Aorta (tissue), 5 donors: ENCODE data around the gene TCEAL7. TPM values are rescaled to one million over a fixed set of nuclear protein-coding genes. Genes with fewer than 3 reads are reported as not detected.
"Not testable (repeated sequence)": the region's sequence is repeated elsewhere in the genome, so short reads cannot be mapped to it uniquely, and the experiment has no call there.

Experiments used
- ATAC-seq: fragments of 200-7000 bp; cut with Tn5 transposase; one replicate; pipeline ENCODE4 v1.9.1; 2022; ENCODE audit warnings: moderate library complexity; ENCODE audit not compliant: low FRiP score
- DNase-seq, 2 donors: peaks; one replicate each; pipeline ENCODE4 v3.0.0-alpha.2; 2020
- H3K27ac ChIP-seq, 2 donors: one replicate each; pipeline ENCODE4 v1.5.1; 2013; ENCODE audit warnings: low read length in 2 of 2, mild to moderate bottlenecking in 2 of 2, moderate library complexity in 2 of 2, control low read depth in 1 of 2, inconsistent platforms in 1 of 2, low read depth in 1 of 2
- H3K27me3 ChIP-seq, 2 donors: one replicate each; pipeline ENCODE4 v1.6.1; 2013; ENCODE audit warnings: control low read depth in 1 of 2, low read length in 1 of 2, mild to moderate bottlenecking in 1 of 2, moderate library complexity in 1 of 2; ENCODE audit not compliant: insufficient read depth in 2 of 2, control insufficient read depth in 1 of 2
- H3K36me3 ChIP-seq, 2 donors: one replicate each; pipeline ENCODE4 v1.6.1; 2013; ENCODE audit warnings: control low read depth in 1 of 2, low read length in 1 of 2, mild to moderate bottlenecking in 1 of 2; ENCODE audit not compliant: insufficient read depth in 2 of 2, control insufficient read depth in 1 of 2
- H3K4me1 ChIP-seq, 2 donors: one replicate each; pipeline ENCODE4 v1.6.1; 2013; ENCODE audit warnings: low read length in 2 of 2, control low read depth in 1 of 2, mild to moderate bottlenecking in 1 of 2, moderate library complexity in 1 of 2; ENCODE audit not compliant: insufficient read depth in 2 of 2, control insufficient read depth in 1 of 2
- H3K4me3 ChIP-seq, 2 donors: one replicate each; pipeline ENCODE4 v1.5.1; 2013; ENCODE audit warnings: low read length in 2 of 2, control low read depth in 1 of 2, mild to moderate bottlenecking in 1 of 2
- H3K9me3 ChIP-seq: one replicate; pipeline ENCODE4 v1.6.1; 2013; ENCODE audit warnings: mild to moderate bottlenecking, low read length; ENCODE audit not compliant: control insufficient read depth
- WGBS, 2 donors: extraction: QIAGEN DNeasy Blood & Tissue Kit; methylation state at CpG; one replicate each; pipeline ENCODE4 v1.1.7; 2013; 5-methylcytosine and 5-hydroxymethylcytosine counted together
- intact Hi-C, 2 donors: fragments of 100-400 bp; cut with DNase I; formaldehyde crosslinking; loops; one replicate each; pipeline versions ENCODE4 v1.14.2 to v1.15.0; 2022
- long read RNA-seq, 2 donors: library from polyadenylated mRNA; unstranded; transcript quantifications; one replicate each; pipeline ENCODE4 v2.0.0, GENCODE V29; 2020 to 2021
- polyA plus RNA-seq, 2 donors: library from polyadenylated mRNA; stranded (reverse); fragments of 200-250 nt; gene quantifications; one replicate each; pipeline ENCODE4 v1.2.3, GENCODE V29; 2013
- total RNA-seq, 2 donors: library from RNA; stranded (reverse); fragmentation: NEBNext Ultra II Directional; extraction: Animal tissue kit (Norgen Biotek cat#: 25700); gene quantifications; one replicate each; pipeline ENCODE4 v1.2.1, GENCODE V29; 2021
- donor health status: healthy with polysubstance abuse.
- donor health status: Bipolar disorder and iron deficiency.
- donor health status: DM: no; HTN: no; CAD: no.
- donor health status: DM: no; HTN: no; CAD: no.
- donor health status: DM: yes; HTN: yes; CAD: no.

The TCEAL7 gene
- total RNA-seq (10 to 100 TPM in 1 of 2 donors, 1 to 10 TPM in 1; 8.4 to 12.7 TPM), polyA plus RNA-seq (10 to 100 TPM in 1 of 2 donors, 1 to 10 TPM in 1; 6.7 to 21.9 TPM)
- long read RNA-seq, donor 1, transcript TCEAL7-201 (3 exons, 1,177 nt), result major isoform, 6 of 8 reads
- long read RNA-seq, donor 1, partial matches to known transcripts, result 0 of 8 reads
- long read RNA-seq, donor 1, other reads (novel, unspliced or antisense), result 1 of 8 reads
- long read RNA-seq, donor 2, partial matches to known transcripts, result 0 of 2 reads
- long read RNA-seq, donor 2, other reads (novel, unspliced or antisense), result 1 of 2 reads

DNA sequence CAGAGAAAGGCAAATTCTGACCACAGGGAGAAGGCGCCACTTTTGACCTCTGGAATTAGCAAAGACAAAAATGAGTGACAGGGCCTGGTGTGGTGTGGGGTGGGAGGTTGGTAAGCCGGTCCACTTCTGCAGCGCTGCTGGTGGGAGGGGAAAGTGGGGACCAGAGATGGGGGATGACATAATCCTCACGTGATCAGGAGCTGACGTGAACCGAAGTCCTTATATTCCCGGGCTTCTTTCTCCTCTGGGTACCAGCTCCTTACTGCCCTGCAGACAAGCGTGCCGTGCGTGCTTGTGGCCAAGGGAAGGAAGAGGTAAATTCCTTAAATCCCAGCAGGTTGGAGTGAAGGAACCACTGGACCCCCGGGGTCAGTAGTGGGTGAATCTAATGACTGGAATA is at the start of gene TCEAL7:
Gene TCEAL7 (plus strand): TSS at position 249 of the 400 bp plus-strand sequence. CDS start 1,165 bp downstream, outside the sequence.
- ATAC-seq (peak; percentile 75), DNase-seq (peak in 1 of 2 donors; percentile 46)
- Histone ChIP-seq H3K9me3 (no peaks in the 10 kb centered on the region), H3K4me1 (no peaks in the 10 kb centered on the region), H3K27ac (no peak within 1 kb of the TSS), H3K27me3 (no peaks in the 10 kb centered on the region), H3K4me3 (peak within 1 kb of the TSS; percentile 10 to 18), H3K36me3 (no peaks in the 10 kb centered on the region)
- WGBS, 2 donors, result 8 to 21% methylated on average over 9 to 11 of the region's 11 CpGs
- intact Hi-C loops, result loop anchor here in 1 of 2 donors (10.0 kb wide), 1 partner anchor 115 kb away; the partner anchor contains the start of gene BEX4

DNA sequence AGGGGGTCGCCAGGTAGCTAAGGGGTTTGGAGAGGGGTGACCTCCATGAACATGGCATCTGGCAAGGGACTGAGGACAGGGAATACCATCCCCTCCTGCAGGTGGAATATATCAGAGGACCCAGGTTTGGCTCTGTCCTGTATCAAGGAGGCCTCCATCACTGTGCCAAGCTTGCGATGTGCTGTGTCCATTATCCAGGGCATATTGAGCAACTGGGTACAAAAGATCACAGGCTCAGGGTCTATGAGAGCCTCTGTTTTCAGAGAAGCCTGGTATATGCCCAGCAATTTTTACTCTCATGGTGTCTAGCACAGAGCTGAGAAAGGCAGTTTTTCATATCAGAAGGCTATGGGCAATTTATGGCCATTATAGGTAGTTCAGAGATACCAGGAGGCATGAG is 36.9 kb upstream of the TCEAL7 start:
- no peak overlapping the region for H3K4me3 ChIP-seq
- H3K9me3 ChIP-seq, result no peaks in the 10 kb centered on the region
- 82 to 95% methylated on average over 2 of the region's 2 CpGs for WGBS, 2 donors
- H3K27ac ChIP-seq, result no peak overlapping the region
- DNase-seq, result no peak
- no peaks in the 10 kb centered on the region for H3K27me3 ChIP-seq
- no peaks in the 10 kb centered on the region for H3K4me1 ChIP-seq
- no peak for ATAC-seq
- intact Hi-C loops, result no loop called here
- no peaks in the 10 kb centered on the region for H3K36me3 ChIP-seq

GRCh38 chrX:103304705-103305104 is 25.3 kb upstream of the TCEAL7 start:
- H3K27ac ChIP-seq, result no peak overlapping the region
- intact Hi-C loops, result no loop called here
- H3K9me3 ChIP-seq, result no peaks in the 10 kb centered on the region

DNA sequence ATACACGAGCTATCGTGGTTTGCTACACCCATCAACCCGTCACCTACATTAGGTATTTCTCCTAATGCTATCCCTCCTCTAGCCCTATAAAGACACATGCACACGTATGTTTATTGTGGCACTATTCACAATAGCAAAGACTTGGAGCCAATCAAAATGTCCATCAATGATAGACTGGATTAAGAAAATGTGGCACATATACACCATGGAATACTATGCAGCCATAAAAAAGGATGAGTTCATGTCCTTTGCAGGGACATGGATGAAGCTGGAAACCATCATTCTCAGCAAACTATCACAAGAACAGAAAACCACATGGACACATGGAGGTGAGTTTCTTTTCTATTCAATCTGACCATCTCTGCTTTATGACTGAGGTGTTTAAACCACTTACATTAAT is 24.4 kb upstream of the TCEAL7 start:
- H3K4me1 ChIP-seq, DNase-seq, H3K36me3 ChIP-seq, H3K27me3 ChIP-seq, H3K9me3 ChIP-seq, H3K27ac ChIP-seq, H3K4me3 ChIP-seq, intact Hi-C loops, ATAC-seq: not testable (repeated sequence)
- whole genome bisulfite sequencing, 2 donors, result 79 to 93% methylated on average over 4 of the region's 4 CpGs

More at GRCh38 chrX:103304705-103305104, 25.3 kb upstream of the TCEAL7 start:
- Histone ChIP-seq H3K36me3 (no peaks in the 10 kb centered on the region), H3K4me3 (no peak overlapping the region), H3K27me3 (no peaks in the 10 kb centered on the region), H3K4me1 (no peaks in the 10 kb centered on the region)
- no peak for DNase-seq
- ATAC-seq, result no peak

GRCh38 chrX:103309860-103310554 is 20.0 kb upstream of the TCEAL7 start:
- Histone ChIP-seq H3K27ac (no peak overlapping the region), H3K4me1 (no peaks in the 10 kb centered on the region), H3K27me3 (no peaks in the 10 kb centered on the region), H3K4me3 (peak overlapping the region in 1 of 2 donors; percentile 15), H3K36me3 (no peaks in the 10 kb centered on the region), H3K9me3 (no peaks in the 10 kb centered on the region)
- intact Hi-C loops, result no loop called here
- WGBS, 2 donors, result 22 to 50% methylated on average over 26 to 32 of the region's 32 CpGs
- DNase-seq (no peak), ATAC-seq (no peak)

- Histone ChIP-seq H3K4me1 (no peaks in the 10 kb centered on the region), H3K27ac (no peak within 1 kb of the TSS), H3K9me3 (no peaks in the 10 kb centered on the region), H3K36me3 (no peaks in the 10 kb centered on the region), H3K4me3 (peak within 1 kb of the TSS in 1 of 2 donors; percentile 15), H3K27me3 (no peaks in the 10 kb centered on the region)
- DNase-seq, result peak; percentile 67 to 81
- 2 to 31% methylated on average over 47 to 52 of the region's 52 CpGs for WGBS, 2 donors
- ATAC-seq, result peak; percentile 48
- intact Hi-C loops, result no loop called here
These were observed 19.3 kb upstream of the TCEAL7 start, which contains the start of gene BEX2 for GRCh38 chrX:103310555-103311398. BEX2 (minus strand) TSS chrX:103310990; CDS start chrX:103309976, 1,014 bp downstream.

- WGBS, 2 donors, result 67 to 70% methylated on average over 3 of the region's 3 CpGs
- Histone ChIP-seq H3K36me3 (no peaks in the 10 kb centered on the region), H3K4me1 (no peaks in the 10 kb centered on the region), H3K9me3 (no peaks in the 10 kb centered on the region), H3K27me3 (no peaks in the 10 kb centered on the region), H3K4me3 (no peak overlapping the region), H3K27ac (no peak overlapping the region)
- ATAC-seq, result no peak
- DNase-seq, result no peak
- intact Hi-C loops, result no loop called here
These were observed 18.6 kb upstream of the TCEAL7 start for GRCh38 chrX:103311399-103311780.

GRCh38 chrX:103330681-103331288 is 746 bp downstream of the TCEAL7 start:
- Histone ChIP-seq H3K9me3 (no peaks in the 10 kb centered on the region), H3K27ac (no peak overlapping the region), H3K4me1 (no peaks in the 10 kb centered on the region), H3K36me3 (no peaks in the 10 kb centered on the region), H3K4me3 (peak overlapping the region in 1 of 2 donors; percentile 10), H3K27me3 (no peaks in the 10 kb centered on the region)
- WGBS, 2 donors, result 21 to 29% methylated on average over 21 of the region's 21 CpGs
- intact Hi-C loops, result loop anchor here in 1 of 2 donors (10.0 kb wide), 1 partner anchor 116 kb away; the partner anchor contains the start of gene BEX4
- no peak for DNase-seq
- ATAC-seq, result peak; percentile 75
